DOHH2 (cell line): ENCODE results near the gene TUT1.
"Not testable (repeated sequence)": the region's sequence is repeated elsewhere in the genome, so short reads cannot be mapped to it uniquely, and the experiment has no call there.

Experiments used
- H3F3A ChIP-seq: fragments of 200-600 bp; sonication (generic), shearing (Covaris generic); 2 replicates; pipeline ENCODE4 v1.6.0; 2016; ENCODE audit warnings: antibody characterized with exemption, mild to moderate bottlenecking; ENCODE audit not compliant: control insufficient read depth, insufficient read depth
- H3K27ac ChIP-seq: fragments of 200-600 bp; sonication (generic); 2 replicates; pipeline ENCODE4 v1.5.1; 2014; ENCODE audit warnings: low read depth, mild to moderate bottlenecking, low read length, moderate library complexity
- H3K27me3 ChIP-seq: fragments of 200-600 bp; sonication (generic); 2 replicates; pipeline ENCODE4 v1.6.1; 2014; ENCODE audit warnings: mild to moderate bottlenecking, low read length, mixed read lengths; ENCODE audit not compliant: control insufficient read depth
- H3K36me3 ChIP-seq: fragments of 200-600 bp; sonication (generic); 2 replicates; pipeline ENCODE4 v1.6.1; 2014; ENCODE audit warnings: mild to moderate bottlenecking, low read length, moderate library complexity, mixed read lengths; ENCODE audit not compliant: control insufficient read depth
- H3K4me1 ChIP-seq: fragments of 200-600 bp; sonication (generic); 2 replicates; pipeline ENCODE4 v1.6.1; 2014; ENCODE audit warnings: mild to moderate bottlenecking, low read length, mixed read lengths; ENCODE audit not compliant: control insufficient read depth
- H3K4me2 ChIP-seq: fragments of 200-600 bp; sonication (generic); 2 replicates; pipeline ENCODE4 v1.6.0; 2014; ENCODE audit warnings: mild to moderate bottlenecking, low read length, moderate library complexity
- H3K4me3 ChIP-seq: fragments of 200-600 bp; sonication (generic); 2 replicates; pipeline ENCODE4 v1.5.1; 2014; ENCODE audit warnings: mild to moderate bottlenecking, low read length, mixed read lengths
- H3K79me2 ChIP-seq: fragments of 200-600 bp; sonication (generic); 2 replicates; pipeline ENCODE4 v1.6.1; 2014; ENCODE audit warnings: mild to moderate bottlenecking, low read length, mixed read lengths; ENCODE audit not compliant: control insufficient read depth
- H3K9me2 ChIP-seq: fragments of 200-600 bp; sonication (generic); replicated peaks from 2 replicates; pipeline ENCODE4 v1.6.1; 2014; ENCODE audit warnings: mild to moderate bottlenecking, low read length, mixed read lengths; ENCODE audit not compliant: control insufficient read depth
- H3K9me3 ChIP-seq: fragments of 200-600 bp; sonication (generic); 2 replicates; pipeline ENCODE4 v1.6.1; 2014; ENCODE audit warnings: antibody characterized with exemption, low read length, mixed read lengths; ENCODE audit not compliant: control insufficient read depth, insufficient read depth
- H4K20me1 ChIP-seq: fragments of 200-600 bp; sonication (generic); 2 replicates; pipeline ENCODE4 v1.6.0; 2014; ENCODE audit warnings: low read depth, mild to moderate bottlenecking, antibody characterized with exemption, low read length, moderate library complexity; ENCODE audit not compliant: control insufficient read depth, insufficient read depth
- EZH2phosphoT487 ChIP-seq: fragments of 200-600 bp; sonication (generic); IDR thresholded peaks from 2 replicates; pipeline ENCODE4 v1.6.1; 2017; ENCODE audit warnings: borderline replicate concordance, mild to moderate bottlenecking, antibody characterized with exemption, low read length, moderate library complexity, mixed read lengths
- TF ChIP-seq, protein P1 (sequence below): fragments of 200-600 bp; sonication (generic); IDR thresholded peaks from one replicate; pipeline ENCODE4 v1.5.1; 2014; ENCODE audit warnings: antibody characterized with exemption, mild to moderate bottlenecking, low read depth, low read length; ENCODE audit not compliant: poor library complexity, severe bottlenecking

Gene TUT1

DNA sequence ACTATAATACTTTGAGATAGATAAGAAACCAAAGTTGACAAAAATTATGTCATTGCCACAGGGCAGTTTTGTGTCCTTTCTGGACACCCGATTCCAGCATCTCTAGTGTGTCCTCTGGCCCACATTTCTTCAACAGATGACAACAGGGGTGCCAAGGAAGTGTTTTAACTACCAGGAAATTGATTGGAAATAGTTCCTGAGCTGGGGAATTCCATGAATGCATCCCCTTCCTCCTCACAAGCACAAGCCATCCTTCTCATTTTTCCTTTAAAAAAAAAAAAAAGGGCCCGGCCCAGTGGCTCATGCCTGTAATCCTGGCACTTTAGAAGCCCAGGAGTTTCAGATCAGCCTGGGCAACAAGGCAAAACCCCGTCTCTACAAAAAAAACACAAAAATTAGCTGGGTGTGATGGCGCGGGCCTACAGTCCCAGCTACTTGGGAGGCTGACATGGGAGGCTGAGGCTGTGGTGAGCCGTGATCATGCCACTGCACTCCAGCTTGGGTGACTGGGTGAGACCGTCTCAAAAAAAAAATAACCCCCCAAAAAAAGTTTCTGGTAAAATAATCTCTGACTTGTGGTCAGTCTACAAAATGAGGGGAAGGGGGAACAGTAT, 31.3 kb upstream of the TUT1 start:
- Histone ChIP-seq H3K9me3 (no peaks in the 10 kb centered on the region), H3K4me3 (no peak overlapping the region), H3K36me3 (peaks cover 52% of the 10 kb centered on the region), H3K27ac (peak overlapping the region; percentile 87), H3F3A (peaks cover 35% of the 10 kb centered on the region), H3K9me2 (no peaks in the 10 kb centered on the region), H3K4me2 (peak overlapping the region; percentile 91; the same call in 1 of the 2 replicates), H4K20me1 (no peaks in the 10 kb centered on the region), H3K27me3 (no peaks in the 10 kb centered on the region), H3K79me2 (peaks cover 26% of the 10 kb centered on the region), H3K4me1 (peaks cover 17% of the 10 kb centered on the region)
- no peak for TF ChIP-seq EZH2phosphoT487
- TF ChIP-seq, protein P1, sequence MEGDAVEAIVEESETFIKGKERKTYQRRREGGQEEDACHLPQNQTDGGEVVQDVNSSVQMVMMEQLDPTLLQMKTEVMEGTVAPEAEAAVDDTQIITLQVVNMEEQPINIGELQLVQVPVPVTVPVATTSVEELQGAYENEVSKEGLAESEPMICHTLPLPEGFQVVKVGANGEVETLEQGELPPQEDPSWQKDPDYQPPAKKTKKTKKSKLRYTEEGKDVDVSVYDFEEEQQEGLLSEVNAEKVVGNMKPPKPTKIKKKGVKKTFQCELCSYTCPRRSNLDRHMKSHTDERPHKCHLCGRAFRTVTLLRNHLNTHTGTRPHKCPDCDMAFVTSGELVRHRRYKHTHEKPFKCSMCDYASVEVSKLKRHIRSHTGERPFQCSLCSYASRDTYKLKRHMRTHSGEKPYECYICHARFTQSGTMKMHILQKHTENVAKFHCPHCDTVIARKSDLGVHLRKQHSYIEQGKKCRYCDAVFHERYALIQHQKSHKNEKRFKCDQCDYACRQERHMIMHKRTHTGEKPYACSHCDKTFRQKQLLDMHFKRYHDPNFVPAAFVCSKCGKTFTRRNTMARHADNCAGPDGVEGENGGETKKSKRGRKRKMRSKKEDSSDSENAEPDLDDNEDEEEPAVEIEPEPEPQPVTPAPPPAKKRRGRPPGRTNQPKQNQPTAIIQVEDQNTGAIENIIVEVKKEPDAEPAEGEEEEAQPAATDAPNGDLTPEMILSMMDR = no peak

DNA sequence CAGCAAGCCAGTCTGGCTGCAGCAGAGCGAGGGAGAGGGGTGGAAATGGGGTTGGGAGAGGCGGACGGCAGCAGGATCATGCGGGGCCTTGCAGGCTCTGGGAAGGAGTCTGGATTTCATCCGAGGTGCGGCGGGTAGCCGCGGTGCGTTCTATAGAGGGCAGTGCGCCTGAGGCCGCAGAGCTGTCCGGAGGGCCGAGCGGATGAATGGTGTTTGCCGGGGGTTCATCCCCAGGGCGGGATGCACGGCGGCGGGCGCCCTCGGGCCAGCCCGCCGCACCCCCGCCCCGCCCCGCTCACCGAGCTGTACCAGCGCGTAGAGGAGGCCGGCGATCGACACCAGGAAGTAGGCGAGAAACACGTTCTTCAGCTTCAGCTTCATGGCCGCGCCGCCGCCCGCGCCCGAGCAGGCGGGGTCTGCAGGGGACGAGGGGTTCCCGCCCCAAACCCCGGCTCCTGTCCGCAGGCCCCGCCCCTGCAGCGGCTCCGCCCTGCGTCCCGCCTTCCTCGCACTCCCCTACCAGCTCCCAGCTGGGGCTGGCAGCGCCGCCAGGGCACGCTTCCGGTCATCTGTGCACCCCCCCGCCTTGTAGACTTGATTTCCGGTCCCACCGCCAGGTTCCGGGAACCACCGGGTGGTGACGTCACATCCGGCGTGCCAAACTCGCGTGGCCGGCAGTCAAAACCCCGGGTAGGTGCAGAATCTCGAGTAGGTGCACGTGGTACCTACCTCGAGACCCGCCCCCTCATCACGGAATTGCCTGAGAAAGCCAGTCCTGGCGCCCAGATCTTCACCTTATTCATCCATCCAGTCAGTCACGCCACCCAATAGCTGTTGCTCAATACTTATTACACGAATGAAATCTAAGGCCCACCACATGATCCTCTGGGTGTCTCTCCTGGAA, 30.5 kb upstream of the TUT1 start, which contains the start of gene B3GAT3:
Gene B3GAT3, minus strand, starts transcription at position 420 of the 904 bp plus-strand sequence. Its CDS starts 39 bp downstream, at position 381.
- H3K4me1 ChIP-seq = peaks cover 17% of the 10 kb centered on the region
- H3K27ac ChIP-seq = peak within 1 kb of the TSS; percentile 87
- TF ChIP-seq, protein P1 = no peak
- TF ChIP-seq EZH2phosphoT487 = no peak
- H3K79me2 ChIP-seq = peaks cover 26% of the 10 kb centered on the region
- no peaks in the 10 kb centered on the region for H4K20me1 ChIP-seq
- no peaks in the 10 kb centered on the region for H3K27me3 ChIP-seq
- H3K4me3 ChIP-seq = peak within 1 kb of the TSS; percentile 89
- peaks cover 35% of the 10 kb centered on the region for H3F3A ChIP-seq
- H3K4me2 ChIP-seq = peak within 1 kb of the TSS; percentile 91
- peaks cover 51% of the 10 kb centered on the region for H3K36me3 ChIP-seq
- no peaks in the 10 kb centered on the region for H3K9me2 ChIP-seq
- no peaks in the 10 kb centered on the region for H3K9me3 ChIP-seq

DNA sequence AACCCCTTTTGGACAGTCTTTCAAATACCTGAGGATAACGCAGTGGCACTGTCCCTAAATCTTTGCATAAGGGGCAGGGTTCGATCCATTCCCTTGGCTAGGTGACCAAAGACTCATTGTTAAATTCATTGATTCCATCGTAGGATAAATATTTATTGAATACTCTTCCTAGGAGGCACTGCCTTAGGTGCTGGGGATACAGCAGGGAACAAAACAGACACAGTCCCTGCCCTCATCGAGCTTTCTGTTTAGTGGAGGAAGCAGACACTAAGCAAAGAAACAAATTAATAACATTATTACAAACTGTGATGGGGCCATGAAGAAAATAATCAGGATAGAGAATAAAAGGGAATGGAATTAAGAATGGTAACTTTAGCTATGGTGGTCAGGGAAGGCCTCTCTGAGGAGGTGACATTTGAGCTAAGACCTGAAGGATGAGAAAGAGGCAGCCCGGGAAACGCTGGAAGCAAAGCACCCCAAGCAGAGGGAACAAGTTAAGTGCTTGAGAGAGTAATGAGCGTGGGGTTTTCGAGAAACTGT, 29.8 kb upstream of the TUT1 start:
- Histone ChIP-seq H3K4me1 (peaks cover 17% of the 10 kb centered on the region), H3K9me3 (no peaks in the 10 kb centered on the region), H3F3A (peaks cover 35% of the 10 kb centered on the region), H3K36me3 (peaks cover 51% of the 10 kb centered on the region), H3K27me3 (no peaks in the 10 kb centered on the region), H3K9me2 (no peaks in the 10 kb centered on the region), H4K20me1 (no peaks in the 10 kb centered on the region), H3K79me2 (peaks cover 26% of the 10 kb centered on the region), H3K27ac (peak overlapping the region; percentile 87), H3K4me2 (peak overlapping the region; percentile 91), H3K4me3 (peak overlapping the region; percentile 89)
- TF ChIP-seq EZH2phosphoT487 = no peak
- TF ChIP-seq, protein P1 = no peak

DNA sequence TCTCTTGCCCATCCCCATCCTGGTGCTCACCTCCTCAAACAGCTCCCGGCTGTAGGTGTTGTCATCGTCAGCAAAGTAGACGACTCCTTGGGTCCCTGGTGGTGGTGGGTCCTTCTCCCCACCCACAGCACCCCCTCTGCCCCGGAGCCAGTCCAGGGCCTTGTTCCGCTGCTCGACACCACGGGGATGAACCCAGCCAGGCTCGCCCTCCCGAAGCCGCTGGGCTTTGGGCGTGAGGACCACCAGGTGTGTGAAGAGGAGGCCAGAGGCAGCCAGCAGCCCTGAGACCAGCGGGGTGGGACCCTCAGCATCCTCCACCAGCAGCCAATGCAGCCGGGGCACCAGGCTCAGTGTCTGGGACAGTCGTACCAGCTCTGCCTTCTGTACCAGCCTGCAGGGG, 25.6 kb upstream of the TUT1 start:
- H3K36me3 ChIP-seq = peaks cover 45% of the 10 kb centered on the region
- not testable (repeated sequence) for H4K20me1 ChIP-seq, H3K9me3 ChIP-seq, H3K4me2 ChIP-seq, H3K27ac ChIP-seq, H3K9me2 ChIP-seq, H3K27me3 ChIP-seq, H3K4me3 ChIP-seq
- H3K4me1 ChIP-seq = peaks cover 19% of the 10 kb centered on the region
- H3F3A ChIP-seq = peaks cover 25% of the 10 kb centered on the region
- H3K79me2 ChIP-seq = peaks cover 28% of the 10 kb centered on the region
